GM06990 (cell line): Measurements from ENCODE around the gene NDST3.

ENCODE experiments used
- DNase-seq: peaks from one replicate; pipeline ENCODE4 v3.0.0-alpha.2; 2011; ENCODE audit not compliant: insufficient read length; ENCODE audit errors: extremely low read depth
- H3K27me3 ChIP-seq: replicated peaks from 2 replicates; pipeline ENCODE4 v1.6.0; 2011; ENCODE audit warnings: low read length; ENCODE audit not compliant: control insufficient read depth, insufficient read depth
- H3K36me3 ChIP-seq: 2 replicates; pipeline ENCODE4 v1.5.1; 2011; ENCODE audit warnings: low read length; ENCODE audit not compliant: control insufficient read depth, insufficient read depth
- H3K4me3 ChIP-seq: replicated peaks from 2 replicates; pipeline ENCODE4 v1.5.1; 2011; ENCODE audit warnings: low read depth, mild to moderate bottlenecking, control low read depth, low read length
- CTCF ChIP-seq: IDR thresholded peaks from 2 replicates; pipeline ENCODE4 v1.5.1; 2011; ENCODE audit warnings: low read length, control low read depth, mild to moderate bottlenecking, inconsistent platforms; ENCODE audit not compliant: insufficient read depth, poor library complexity, severe bottlenecking

Gene NDST3

GRCh38 chr4:118282692-118283091 lies 248.4 kb downstream of the NDST3 start:
- Histone ChIP-seq H3K27me3 (no peaks in the 10 kb centered on the region), H3K4me3 (no peak overlapping the region), H3K36me3 (peaks cover 9% of the 10 kb centered on the region)
- no peak for DNase-seq
- no peak for TF ChIP-seq CTCF

GRCh38 chr4:118284169-118284568 lies 249.9 kb downstream of the NDST3 start:
- DNase-seq, result no peak
- Histone ChIP-seq H3K27me3 (no peaks in the 10 kb centered on the region), H3K36me3 (peaks cover 9% of the 10 kb centered on the region), H3K4me3 (no peak overlapping the region)
- TF ChIP-seq CTCF, result no peak

- TF ChIP-seq CTCF, result no peak
- no peak overlapping the region for H3K4me3 ChIP-seq
- peaks cover 3% of the 10 kb centered on the region; the same call in 1 of the 2 replicates for H3K36me3 ChIP-seq
- H3K27me3 ChIP-seq, result no peaks in the 10 kb centered on the region
- DNase-seq, result no peak
Observed at GRCh38 chr4:118285931-118286330, 251.6 kb downstream of the NDST3 start.

GRCh38 chr4:118286685-118287084 lies 252.4 kb downstream of the NDST3 start:
- TF ChIP-seq CTCF, result no peak

GRCh38 chr4:118287711-118288451 lies 253.6 kb downstream of the NDST3 start:
- H3K36me3 ChIP-seq, result no peaks in the 10 kb centered on the region
- DNase-seq, result no peak
- TF ChIP-seq CTCF, result no peak

More at GRCh38 chr4:118286685-118287084, 252.4 kb downstream of the NDST3 start:
- DNase-seq, result no peak
- Histone ChIP-seq H3K4me3 (no peak overlapping the region), H3K36me3 (peaks cover 2% of the 10 kb centered on the region; the same call in 1 of the 2 replicates), H3K27me3 (no peaks in the 10 kb centered on the region)

More at GRCh38 chr4:118287711-118288451, 253.6 kb downstream of the NDST3 start:
- Histone ChIP-seq H3K4me3 (no peak overlapping the region), H3K27me3 (no peaks in the 10 kb centered on the region)
